AG09319 (cell line): ENCODE data around the gene E2F4.

Experiments
- DNase-seq: peaks from one replicate; pipeline ENCODE4 v3.0.0-alpha.2; 2010; ENCODE audit warnings: low read depth; ENCODE audit errors: extremely low read depth
- TF ChIP-seq, protein P1 (sequence below): IDR thresholded peaks from 2 replicates; pipeline ENCODE4 v1.5.1; 2011; ENCODE audit warnings: low read depth, mild to moderate bottlenecking, inconsistent platforms, low read length, moderate library complexity

E2F4 gene

GRCh38 chr16:67246081-67246755 lies 54.3 kb downstream of the E2F4 start:
- DNase-seq = peak; percentile 67
- TF ChIP-seq, protein P1, sequence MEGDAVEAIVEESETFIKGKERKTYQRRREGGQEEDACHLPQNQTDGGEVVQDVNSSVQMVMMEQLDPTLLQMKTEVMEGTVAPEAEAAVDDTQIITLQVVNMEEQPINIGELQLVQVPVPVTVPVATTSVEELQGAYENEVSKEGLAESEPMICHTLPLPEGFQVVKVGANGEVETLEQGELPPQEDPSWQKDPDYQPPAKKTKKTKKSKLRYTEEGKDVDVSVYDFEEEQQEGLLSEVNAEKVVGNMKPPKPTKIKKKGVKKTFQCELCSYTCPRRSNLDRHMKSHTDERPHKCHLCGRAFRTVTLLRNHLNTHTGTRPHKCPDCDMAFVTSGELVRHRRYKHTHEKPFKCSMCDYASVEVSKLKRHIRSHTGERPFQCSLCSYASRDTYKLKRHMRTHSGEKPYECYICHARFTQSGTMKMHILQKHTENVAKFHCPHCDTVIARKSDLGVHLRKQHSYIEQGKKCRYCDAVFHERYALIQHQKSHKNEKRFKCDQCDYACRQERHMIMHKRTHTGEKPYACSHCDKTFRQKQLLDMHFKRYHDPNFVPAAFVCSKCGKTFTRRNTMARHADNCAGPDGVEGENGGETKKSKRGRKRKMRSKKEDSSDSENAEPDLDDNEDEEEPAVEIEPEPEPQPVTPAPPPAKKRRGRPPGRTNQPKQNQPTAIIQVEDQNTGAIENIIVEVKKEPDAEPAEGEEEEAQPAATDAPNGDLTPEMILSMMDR = peak; percentile 52

- TF ChIP-seq, protein P1 = no peak
- DNase-seq = no peak
Observed at GRCh38 chr16:67246756-67247191, 54.8 kb downstream of the E2F4 start.

DNA sequence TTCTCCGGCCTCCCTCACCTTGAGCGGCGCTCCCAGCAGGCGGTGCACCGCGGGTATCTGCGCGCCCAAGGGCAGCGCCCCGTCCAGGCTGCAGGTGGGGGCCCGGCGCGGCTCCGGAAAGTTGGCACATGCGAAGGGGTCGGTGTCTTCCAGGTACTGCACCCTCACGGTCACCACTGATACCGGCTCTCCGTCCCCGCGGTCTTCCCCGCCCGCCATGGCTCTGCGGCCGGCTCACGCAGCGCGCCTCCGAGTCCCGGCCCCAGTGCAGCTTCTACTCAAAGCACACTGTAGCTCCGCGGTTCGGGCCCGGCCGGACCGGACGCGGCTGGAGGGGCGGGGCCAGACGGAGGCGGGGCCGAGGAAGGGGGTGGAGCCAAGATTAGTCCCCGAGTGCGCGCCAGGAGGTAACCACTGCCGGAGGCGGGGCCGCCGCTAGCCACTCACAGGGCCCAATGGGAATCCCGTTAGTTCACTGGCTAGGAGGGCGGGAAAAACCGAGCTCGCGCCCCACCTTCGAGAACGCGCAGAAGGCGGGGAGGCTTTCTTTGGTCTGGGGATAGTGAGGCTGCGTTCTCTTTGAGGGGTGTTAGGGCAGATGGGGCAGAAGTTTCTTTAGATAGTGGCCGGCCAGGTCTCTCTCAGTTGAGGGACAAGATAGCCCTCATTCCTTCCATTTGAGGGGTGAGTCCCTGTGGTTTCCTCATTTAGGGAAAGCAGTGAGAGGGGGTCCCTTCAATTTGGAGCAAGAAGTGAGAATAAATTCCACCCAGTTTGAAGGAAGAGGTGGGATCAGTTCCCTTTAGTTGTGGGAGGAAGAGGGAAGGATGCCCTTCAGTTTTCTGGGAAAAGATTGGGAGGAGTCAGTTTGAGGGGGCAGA lies 55.5 kb downstream of the E2F4 start, which contains the start of gene FHOD1:
TSS of gene FHOD1 (minus strand) at position 290 of the 881 bp plus-strand sequence. CDS start at position 219, 71 bp downstream.
- DNase-seq = peak; percentile 86
- TF ChIP-seq, protein P1 = no peak

DNA sequence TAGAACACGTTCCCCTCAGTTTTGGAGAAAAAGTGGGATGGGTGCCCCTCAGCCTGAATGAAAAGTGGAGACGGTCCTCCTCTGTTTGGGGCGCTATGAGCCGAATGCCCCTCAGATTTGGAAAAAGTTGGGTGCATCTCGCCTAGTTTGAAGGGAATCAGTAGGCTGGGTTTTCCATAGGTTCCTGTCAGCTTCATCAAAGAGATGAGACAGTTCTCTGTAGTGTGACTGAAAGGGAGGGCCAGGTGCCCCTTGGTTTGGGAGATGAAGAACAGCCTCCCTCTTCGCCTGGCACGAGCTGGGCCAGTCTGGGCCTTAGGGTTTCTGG lies 56.1 kb downstream of the E2F4 start:
- TF ChIP-seq, protein P1 = no peak
- DNase-seq = no peak
